Epithelial cell of esophagus (primary cell): ENCODE results near the gene PKIG.

Experiments used
- DNase-seq: peaks from one replicate; pipeline ENCODE4 v3.0.0; 2010; ENCODE audit warnings: low read depth
- H3K4me3 ChIP-seq: 2 replicates; pipeline ENCODE4 v1.5.1; 2011; ENCODE audit warnings: mild to moderate bottlenecking, low read length, control low read depth
- CTCF ChIP-seq: IDR thresholded peaks from 2 replicates; pipeline ENCODE4 v1.5.1; 2011; ENCODE audit warnings: low read depth, mild to moderate bottlenecking, low read length, control low read depth, inconsistent platforms; ENCODE audit not compliant: insufficient read depth; ENCODE audit errors: missing control alignments

Gene PKIG

DNA sequence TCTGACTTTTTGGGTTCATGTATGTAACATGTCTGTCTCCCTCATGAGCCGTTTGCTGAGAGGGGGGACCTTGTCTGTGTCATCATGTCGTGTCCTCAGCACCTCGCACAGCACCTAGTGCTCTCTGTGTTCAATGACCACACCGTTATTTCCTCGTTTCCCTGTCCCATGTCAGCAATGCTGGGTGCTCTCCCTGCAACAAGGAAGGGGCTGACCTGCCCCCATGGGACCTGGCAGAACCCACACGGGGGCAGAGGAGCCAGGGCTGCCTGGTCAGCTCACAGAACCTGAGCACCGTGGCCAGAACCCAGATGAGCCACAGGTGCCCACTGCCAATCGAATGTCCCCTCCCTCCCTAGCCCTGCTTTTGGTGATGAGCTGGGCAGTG lies 61.8 kb downstream of the PKIG start:
- TF ChIP-seq CTCF = no peak
- no peak for DNase-seq
- H3K4me3 ChIP-seq = no peak overlapping the region

GRCh38 chr20:44644667-44645131 lies 62.3 kb downstream of the PKIG start:
- no peak overlapping the region for H3K4me3 ChIP-seq
- no peak for DNase-seq
- TF ChIP-seq CTCF = no peak

- no peak overlapping the region for H3K4me3 ChIP-seq
- TF ChIP-seq CTCF = no peak
These were observed 63.8 kb downstream of the PKIG start for GRCh38 chr20:44646023-44646640.

GRCh38 chr20:44646641-44647274 lies 64.4 kb downstream of the PKIG start:
- no peak for TF ChIP-seq CTCF
- DNase-seq = peak; percentile 68
- no peak overlapping the region for H3K4me3 ChIP-seq

More at GRCh38 chr20:44646023-44646640, 63.8 kb downstream of the PKIG start:
- DNase-seq = no peak

GRCh38 chr20:44648068-44648467 lies 65.7 kb downstream of the PKIG start:
- no peak overlapping the region for H3K4me3 ChIP-seq
- DNase-seq = no peak
- no peak for TF ChIP-seq CTCF

- no peak overlapping the region for H3K4me3 ChIP-seq
- TF ChIP-seq CTCF = no peak
- DNase-seq = no peak
These were observed 66.2 kb downstream of the PKIG start for GRCh38 chr20:44648579-44648978.

- no peak overlapping the region for H3K4me3 ChIP-seq
- TF ChIP-seq CTCF = no peak
These were observed 66.7 kb downstream of the PKIG start for GRCh38 chr20:44649126-44649525.

More at GRCh38 chr20:44649126-44649525, 66.7 kb downstream of the PKIG start:
- no peak for DNase-seq
